Measurements from ENCODE around the gene KRT16. TPM values are rescaled to one million over a fixed set of nuclear protein-coding genes. Genes with fewer than 3 reads are reported as not detected.
"Not testable (repeated sequence)": the region's sequence is repeated elsewhere in the genome, so short reads cannot be mapped to it uniquely, and the experiment has no call there.

Gene KRT16
- total RNA-seq (ENCODE audit: unreplicated experiment), result not detected
- long read RNA-seq, result 0 reads

DNA sequence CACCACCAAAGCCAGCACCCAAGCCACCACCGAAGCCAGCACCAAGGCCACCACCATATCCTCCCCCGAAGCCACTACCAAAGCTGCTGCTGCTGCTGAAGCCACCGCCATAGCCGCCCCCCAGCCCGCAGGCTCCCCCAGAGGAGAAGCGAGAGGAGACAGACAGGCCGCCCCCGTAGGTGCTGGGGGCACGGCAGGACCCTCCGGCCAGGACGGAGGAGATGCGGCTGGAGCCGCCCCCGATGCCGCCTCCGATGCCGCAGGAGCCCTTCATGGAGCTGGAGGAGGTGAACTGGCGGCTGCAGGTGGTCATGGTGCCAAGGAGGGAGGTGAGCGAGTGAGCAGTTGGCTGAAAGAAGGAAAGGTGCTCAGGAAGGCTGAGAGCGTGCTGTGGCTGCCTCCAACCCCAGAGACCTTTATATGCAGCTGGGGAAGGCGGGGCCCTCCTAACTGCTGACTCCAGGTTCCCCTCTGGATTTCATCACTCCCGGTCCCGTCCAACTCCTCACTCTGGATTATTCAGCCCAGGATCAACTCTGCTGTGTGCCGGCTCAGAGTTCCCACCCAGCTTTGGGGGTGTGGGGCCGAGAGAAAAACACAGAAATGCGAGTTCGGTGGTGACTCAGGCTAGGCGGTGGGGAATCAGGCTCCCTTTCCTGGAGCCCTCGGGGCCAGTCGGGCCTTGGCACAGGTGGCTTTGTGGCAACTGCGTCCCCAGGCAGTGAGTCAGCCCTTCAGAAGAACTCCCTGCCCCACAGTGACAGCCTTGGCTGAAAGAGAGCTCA is at the start of gene KRT16:
KRT16 (minus strand) TSS at position 392 of the 785 bp plus-strand sequence; CDS start at position 313, 79 bp downstream.
- not testable (repeated sequence) for H3K27me3 Mint-ChIP-seq (ENCODE audit: unreplicated experiment); H3K9me3 Mint-ChIP-seq (ENCODE audit: unreplicated experiment); H3K27ac Mint-ChIP-seq (ENCODE audit: unreplicated experiment); DNase-seq (ENCODE audit: low spot score); H3K4me1 Mint-ChIP-seq (ENCODE audit: unreplicated experiment); H3K4me3 Mint-ChIP-seq (ENCODE audit: unreplicated experiment); H3K36me3 Mint-ChIP-seq (ENCODE audit: low read depth, unreplicated experiment)

DNA sequence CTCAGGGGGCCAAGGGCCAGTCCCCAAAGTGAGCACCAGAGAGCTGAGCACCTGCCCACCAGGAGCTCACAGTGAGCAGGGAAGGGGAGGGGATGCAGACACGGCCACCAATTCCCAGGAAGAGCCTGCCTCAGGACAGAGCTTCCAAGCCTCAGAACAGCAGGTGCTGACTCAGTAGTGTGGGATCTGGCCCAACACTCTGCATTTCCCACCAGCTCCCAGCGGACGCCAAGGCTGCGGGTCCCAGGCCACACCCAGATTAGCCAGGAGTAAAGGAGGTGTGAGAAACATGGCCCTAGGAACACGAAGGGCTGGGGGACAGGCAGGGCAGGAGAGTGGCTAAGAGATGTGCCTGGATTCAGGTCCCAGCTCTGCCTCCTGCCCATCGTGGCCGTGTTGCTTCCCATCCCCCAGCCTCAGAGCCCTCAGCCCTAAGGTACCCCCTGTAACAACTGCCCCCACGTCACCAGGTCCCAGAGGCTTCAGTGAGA is 47.7 kb upstream of the KRT16 start:
- no peaks in the 10 kb centered on the region for H3K36me3 Mint-ChIP-seq (ENCODE audit: low read depth, unreplicated experiment)
- DNase-seq (ENCODE audit: low spot score), result no peak
- no peaks in the 10 kb centered on the region for H3K9me3 Mint-ChIP-seq (ENCODE audit: unreplicated experiment)
- no peak overlapping the region for H3K27ac Mint-ChIP-seq (ENCODE audit: unreplicated experiment)
- H3K4me3 Mint-ChIP-seq (ENCODE audit: unreplicated experiment), result no peak overlapping the region
- H3K27me3 Mint-ChIP-seq (ENCODE audit: unreplicated experiment), result peaks cover 15% of the 10 kb centered on the region
- TF ChIP-seq, protein P1, sequence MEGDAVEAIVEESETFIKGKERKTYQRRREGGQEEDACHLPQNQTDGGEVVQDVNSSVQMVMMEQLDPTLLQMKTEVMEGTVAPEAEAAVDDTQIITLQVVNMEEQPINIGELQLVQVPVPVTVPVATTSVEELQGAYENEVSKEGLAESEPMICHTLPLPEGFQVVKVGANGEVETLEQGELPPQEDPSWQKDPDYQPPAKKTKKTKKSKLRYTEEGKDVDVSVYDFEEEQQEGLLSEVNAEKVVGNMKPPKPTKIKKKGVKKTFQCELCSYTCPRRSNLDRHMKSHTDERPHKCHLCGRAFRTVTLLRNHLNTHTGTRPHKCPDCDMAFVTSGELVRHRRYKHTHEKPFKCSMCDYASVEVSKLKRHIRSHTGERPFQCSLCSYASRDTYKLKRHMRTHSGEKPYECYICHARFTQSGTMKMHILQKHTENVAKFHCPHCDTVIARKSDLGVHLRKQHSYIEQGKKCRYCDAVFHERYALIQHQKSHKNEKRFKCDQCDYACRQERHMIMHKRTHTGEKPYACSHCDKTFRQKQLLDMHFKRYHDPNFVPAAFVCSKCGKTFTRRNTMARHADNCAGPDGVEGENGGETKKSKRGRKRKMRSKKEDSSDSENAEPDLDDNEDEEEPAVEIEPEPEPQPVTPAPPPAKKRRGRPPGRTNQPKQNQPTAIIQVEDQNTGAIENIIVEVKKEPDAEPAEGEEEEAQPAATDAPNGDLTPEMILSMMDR (IDR thresholded peaks at IDR 0.05; ENCODE audit: unreplicated experiment), result no peak
- no peaks in the 10 kb centered on the region for H3K4me1 Mint-ChIP-seq (ENCODE audit: unreplicated experiment)

DNA sequence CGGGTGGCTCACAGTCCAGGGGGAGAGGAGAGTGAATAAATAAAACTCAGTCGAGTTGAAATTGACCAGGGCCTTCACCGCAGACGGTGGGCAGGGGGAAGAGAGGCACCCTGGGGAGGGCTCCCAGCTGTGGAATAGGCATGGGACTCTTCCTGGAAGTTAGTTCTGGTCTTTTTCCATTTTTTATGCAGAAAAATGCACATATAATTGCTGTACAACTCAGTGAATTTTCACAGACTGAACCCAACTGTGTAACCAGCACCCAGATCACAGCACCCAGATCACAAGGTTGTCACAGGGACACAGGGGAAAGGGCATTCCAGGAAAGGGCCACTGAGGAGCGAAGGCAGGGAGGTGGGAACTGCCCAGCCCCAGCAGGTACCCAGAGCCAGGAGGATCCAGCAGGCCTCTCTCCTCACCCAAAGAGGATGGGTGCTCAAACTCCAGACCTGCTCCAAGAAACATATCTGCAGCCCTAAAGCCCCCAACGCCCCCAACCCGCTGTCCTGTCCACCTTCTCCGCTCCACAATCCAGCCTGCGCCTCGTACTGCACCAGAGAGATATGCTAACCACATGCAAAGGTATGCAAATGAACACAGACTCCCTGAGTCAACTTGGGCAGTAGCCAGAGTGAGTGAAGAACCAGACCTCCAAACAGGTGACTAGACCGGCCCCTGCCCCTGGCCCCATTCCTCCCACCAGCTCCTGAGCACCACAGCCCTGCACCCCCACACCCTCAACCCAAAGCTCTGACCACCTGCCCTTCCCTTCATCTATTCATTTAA is 47.1 kb upstream of the KRT16 start:
- Mint-ChIP-seq H3K9me3 (ENCODE audit: unreplicated experiment) (no peaks in the 10 kb centered on the region), H3K27ac (ENCODE audit: unreplicated experiment) (no peak overlapping the region), H3K36me3 (ENCODE audit: low read depth, unreplicated experiment) (no peaks in the 10 kb centered on the region), H3K27me3 (ENCODE audit: unreplicated experiment) (peaks cover 13% of the 10 kb centered on the region), H3K4me1 (ENCODE audit: unreplicated experiment) (no peaks in the 10 kb centered on the region), H3K4me3 (ENCODE audit: unreplicated experiment) (no peak overlapping the region)
- TF ChIP-seq, protein P1 (IDR thresholded peaks at IDR 0.05; ENCODE audit: unreplicated experiment), result no peak
- no peak for DNase-seq (ENCODE audit: low spot score)

DNA sequence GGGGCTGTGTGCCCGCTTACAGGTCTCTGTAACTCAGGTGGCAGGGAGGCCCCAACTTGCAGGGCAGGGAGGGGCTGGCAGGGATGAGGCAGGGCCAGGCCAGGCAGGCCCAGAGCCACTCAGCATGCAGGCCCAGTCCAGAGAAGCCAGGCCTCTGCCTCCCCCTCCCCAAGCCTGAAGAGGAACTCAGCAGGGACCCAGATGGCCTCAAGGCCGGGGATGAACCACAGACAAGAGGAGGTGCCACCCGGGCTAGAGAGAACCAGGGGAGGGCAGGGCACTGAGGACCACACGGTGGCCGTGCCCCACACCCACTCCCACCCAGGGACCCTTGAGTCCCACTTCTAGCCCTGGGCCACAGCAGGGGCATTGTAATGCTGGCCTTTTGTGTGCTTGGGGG is 46.3 kb upstream of the KRT16 start:
- H3K27ac Mint-ChIP-seq (ENCODE audit: unreplicated experiment), result no peak overlapping the region

DNA sequence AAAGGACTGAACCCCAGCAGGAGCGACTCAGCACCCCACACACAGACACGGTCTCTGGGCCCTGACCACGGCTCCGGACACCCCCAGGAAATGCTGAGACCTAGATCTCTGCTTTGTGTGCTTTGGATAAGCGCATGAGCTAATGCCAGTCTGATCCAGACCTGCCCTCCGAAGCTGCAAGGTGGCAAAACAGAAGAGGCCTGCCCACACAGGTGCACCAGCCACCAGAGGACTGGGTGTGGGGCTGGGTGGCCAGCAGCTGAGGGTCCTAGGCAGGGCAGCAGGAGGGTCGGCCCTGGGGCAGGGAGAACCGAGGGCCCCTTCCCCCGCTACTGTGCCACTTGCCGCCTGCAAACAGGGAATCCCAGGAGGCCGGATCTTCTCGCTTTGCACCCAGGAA is 45.4 kb upstream of the KRT16 start:
- no peak for DNase-seq (ENCODE audit: low spot score)
- no peaks in the 10 kb centered on the region for H3K36me3 Mint-ChIP-seq (ENCODE audit: low read depth, unreplicated experiment)
- no peak overlapping the region for H3K4me3 Mint-ChIP-seq (ENCODE audit: unreplicated experiment)
- H3K27me3 Mint-ChIP-seq (ENCODE audit: unreplicated experiment), result peaks cover 11% of the 10 kb centered on the region
- no peaks in the 10 kb centered on the region for H3K4me1 Mint-ChIP-seq (ENCODE audit: unreplicated experiment)
- TF ChIP-seq, protein P1 (IDR thresholded peaks at IDR 0.05; ENCODE audit: unreplicated experiment), result no peak
- no peaks in the 10 kb centered on the region for H3K9me3 Mint-ChIP-seq (ENCODE audit: unreplicated experiment)
- H3K27ac Mint-ChIP-seq (ENCODE audit: unreplicated experiment), result no peak overlapping the region

More for the DNA sequence above, 46.3 kb upstream of the KRT16 start:
- no peaks in the 10 kb centered on the region for H3K36me3 Mint-ChIP-seq (ENCODE audit: low read depth, unreplicated experiment)
- no peaks in the 10 kb centered on the region for H3K4me1 Mint-ChIP-seq (ENCODE audit: unreplicated experiment)
- peaks cover 13% of the 10 kb centered on the region for H3K27me3 Mint-ChIP-seq (ENCODE audit: unreplicated experiment)
- TF ChIP-seq, protein P1 (IDR thresholded peaks at IDR 0.05; ENCODE audit: unreplicated experiment), result no peak
- H3K4me3 Mint-ChIP-seq (ENCODE audit: unreplicated experiment), result no peak overlapping the region
- H3K9me3 Mint-ChIP-seq (ENCODE audit: unreplicated experiment), result no peaks in the 10 kb centered on the region
- DNase-seq (ENCODE audit: low spot score), result no peak
